ENCODE measurements around the gene NUDT21. TPM values are rescaled to one million over a fixed set of nuclear protein-coding genes. Genes with fewer than 3 reads are reported as not detected.

Gene NUDT21
- total RNA-seq, 1 donor from 2014 or later, result 45.8 TPM

DNA sequence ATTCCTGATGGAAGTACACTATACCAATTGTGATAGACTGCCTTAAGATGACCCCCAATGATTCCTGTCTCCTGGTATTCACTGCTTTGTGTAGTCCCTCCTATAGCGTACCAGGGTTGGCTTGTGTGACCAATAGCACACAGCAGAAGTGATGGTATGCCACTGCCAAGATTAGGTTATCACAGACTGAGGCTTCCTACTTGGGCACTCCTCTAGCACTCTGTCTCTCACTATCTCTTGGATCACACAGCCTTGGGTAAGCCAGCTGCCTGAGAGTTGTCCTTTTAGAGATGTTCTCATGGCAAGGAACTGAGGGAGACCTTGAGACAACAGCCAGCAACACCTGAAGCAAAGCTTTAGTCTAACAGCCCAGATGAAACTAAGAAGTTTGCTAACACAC is 13.1 kb downstream of the NUDT21 start:
- TF ChIP-seq, protein P1, sequence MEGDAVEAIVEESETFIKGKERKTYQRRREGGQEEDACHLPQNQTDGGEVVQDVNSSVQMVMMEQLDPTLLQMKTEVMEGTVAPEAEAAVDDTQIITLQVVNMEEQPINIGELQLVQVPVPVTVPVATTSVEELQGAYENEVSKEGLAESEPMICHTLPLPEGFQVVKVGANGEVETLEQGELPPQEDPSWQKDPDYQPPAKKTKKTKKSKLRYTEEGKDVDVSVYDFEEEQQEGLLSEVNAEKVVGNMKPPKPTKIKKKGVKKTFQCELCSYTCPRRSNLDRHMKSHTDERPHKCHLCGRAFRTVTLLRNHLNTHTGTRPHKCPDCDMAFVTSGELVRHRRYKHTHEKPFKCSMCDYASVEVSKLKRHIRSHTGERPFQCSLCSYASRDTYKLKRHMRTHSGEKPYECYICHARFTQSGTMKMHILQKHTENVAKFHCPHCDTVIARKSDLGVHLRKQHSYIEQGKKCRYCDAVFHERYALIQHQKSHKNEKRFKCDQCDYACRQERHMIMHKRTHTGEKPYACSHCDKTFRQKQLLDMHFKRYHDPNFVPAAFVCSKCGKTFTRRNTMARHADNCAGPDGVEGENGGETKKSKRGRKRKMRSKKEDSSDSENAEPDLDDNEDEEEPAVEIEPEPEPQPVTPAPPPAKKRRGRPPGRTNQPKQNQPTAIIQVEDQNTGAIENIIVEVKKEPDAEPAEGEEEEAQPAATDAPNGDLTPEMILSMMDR (IDR thresholded peaks at IDR 0.05; ENCODE audit: insufficient read depth, low read length, severe bottlenecking), result no peak
- FAIRE-seq (no peak), DNase-seq (ENCODE audit: low read depth) (no peak)
- Histone ChIP-seq H3K4me3 (ENCODE audit: low read depth, low read length) (no peak overlapping the region), H3K36me3 (ENCODE audit: control insufficient read depth, insufficient read depth, low read length) (peaks cover 4% of the 10 kb centered on the region), H3K27me3 (ENCODE audit: control insufficient read depth, insufficient read depth, low read length) (no peaks in the 10 kb centered on the region)

DNA sequence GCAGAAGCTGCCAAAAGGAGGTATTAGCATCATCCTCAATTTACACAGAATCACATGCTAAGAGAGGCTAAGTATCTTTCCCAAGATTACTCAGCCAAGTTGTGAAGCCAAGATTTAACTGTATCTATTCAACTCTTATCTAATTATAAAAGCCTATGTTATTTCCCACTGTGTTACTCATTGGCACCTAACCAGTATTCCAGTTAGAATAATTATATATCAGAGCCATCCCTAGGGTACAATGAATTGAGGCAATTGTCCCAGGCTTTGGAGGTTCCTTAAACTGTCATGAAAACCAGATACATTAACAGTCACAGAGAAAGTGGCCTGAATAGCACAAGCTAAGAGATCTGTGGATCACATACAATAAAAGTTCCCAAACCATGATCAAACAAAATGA is 14.9 kb downstream of the NUDT21 start:
- FAIRE-seq (no peak), DNase-seq (ENCODE audit: low read depth) (no peak)
- TF ChIP-seq, protein P1 (IDR thresholded peaks at IDR 0.05; ENCODE audit: insufficient read depth, low read length, severe bottlenecking), result no peak
- no peaks in the 10 kb centered on the region for H3K27me3 ChIP-seq (ENCODE audit: control insufficient read depth, insufficient read depth, low read length)
- no peak overlapping the region for H3K4me3 ChIP-seq (ENCODE audit: low read depth, low read length)
- H3K36me3 ChIP-seq (ENCODE audit: control insufficient read depth, insufficient read depth, low read length), result peaks cover 5% of the 10 kb centered on the region

DNA sequence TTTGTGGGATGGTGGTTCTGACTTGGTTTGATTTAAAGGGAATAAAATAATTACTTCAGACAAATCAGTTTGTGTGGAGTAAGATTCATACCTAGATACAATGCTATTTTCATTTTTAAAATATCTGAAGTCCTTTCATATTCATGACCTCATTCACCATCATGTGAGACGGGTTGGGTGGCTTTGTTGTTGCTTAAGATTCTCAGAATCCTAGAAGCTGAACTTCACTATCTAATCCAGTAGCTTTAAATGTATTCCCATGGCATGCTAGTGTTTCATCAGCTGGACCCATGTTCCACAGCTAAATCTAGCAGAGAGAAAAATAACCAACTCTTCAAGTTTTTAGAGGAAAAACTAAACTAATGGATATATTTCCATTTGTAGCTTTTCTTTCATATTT is 23.0 kb downstream of the NUDT21 start:
- no peak overlapping the region for H3K4me3 ChIP-seq (ENCODE audit: low read depth, low read length)
- FAIRE-seq, result no peak
- no peak for DNase-seq (ENCODE audit: low read depth)

DNA sequence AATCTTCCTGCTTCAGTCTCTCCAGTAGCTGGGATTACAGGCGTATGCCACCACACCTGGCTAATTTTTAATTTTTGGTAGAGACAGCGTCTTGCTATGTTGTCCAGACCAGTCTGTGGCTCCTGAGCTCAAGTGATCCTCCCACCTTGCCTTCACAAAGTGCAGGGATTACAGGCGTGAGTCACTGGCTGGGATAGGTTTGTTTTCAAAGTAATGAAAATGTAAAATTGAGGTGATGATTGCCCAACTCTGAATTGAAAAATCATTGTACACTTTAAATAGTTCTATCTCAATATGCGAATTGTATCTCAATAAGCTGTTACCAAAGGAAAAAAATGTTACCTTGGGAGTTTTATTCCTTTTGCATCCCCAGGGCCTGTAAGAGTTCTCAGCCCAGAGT is 24.5 kb downstream of the NUDT21 start:
- TF ChIP-seq, protein P1 (IDR thresholded peaks at IDR 0.05; ENCODE audit: insufficient read depth, low read length, severe bottlenecking), result no peak
- H3K27me3 ChIP-seq (ENCODE audit: control insufficient read depth, insufficient read depth, low read length), result no peaks in the 10 kb centered on the region
- DNase-seq (ENCODE audit: low read depth), result peak; percentile 74
- no peaks in the 10 kb centered on the region for H3K36me3 ChIP-seq (ENCODE audit: control insufficient read depth, insufficient read depth, low read length)
- no peak overlapping the region for H3K4me3 ChIP-seq (ENCODE audit: low read depth, low read length)
- no peak for FAIRE-seq

More for the DNA sequence above, 23.0 kb downstream of the NUDT21 start:
- TF ChIP-seq, protein P1 (IDR thresholded peaks at IDR 0.05; ENCODE audit: insufficient read depth, low read length, severe bottlenecking), result no peak
- Histone ChIP-seq H3K27me3 (ENCODE audit: control insufficient read depth, insufficient read depth, low read length) (no peaks in the 10 kb centered on the region), H3K36me3 (ENCODE audit: control insufficient read depth, insufficient read depth, low read length) (peaks cover 1% of the 10 kb centered on the region)

DNA sequence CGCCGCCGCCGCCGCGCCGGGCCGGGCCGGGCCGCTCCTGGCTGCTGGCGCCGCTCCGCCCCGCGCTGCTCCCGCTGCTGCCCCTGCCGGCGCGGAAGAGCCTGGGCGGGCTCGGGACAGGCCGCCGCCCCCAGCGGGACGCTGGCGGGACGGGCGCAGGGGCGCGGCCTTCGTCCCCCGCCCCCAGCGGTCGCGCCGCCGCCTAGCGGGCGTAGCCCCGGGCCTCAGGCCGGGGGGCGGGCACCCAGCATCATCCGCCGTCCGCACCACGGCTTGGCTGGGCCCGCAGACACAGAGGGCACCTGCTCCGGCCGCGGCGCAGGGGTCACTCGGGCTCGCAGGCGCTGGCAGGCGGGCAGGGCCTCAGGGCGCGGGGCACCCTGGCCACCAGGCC is 25.7 kb downstream of the NUDT21 start, which contains the start of gene AMFR:
Gene AMFR (minus strand): TSS at position 107 of the 394 bp plus-strand sequence. CDS start 218 bp downstream, outside the sequence.
- H3K27me3 ChIP-seq (ENCODE audit: control insufficient read depth, insufficient read depth, low read length), result no peaks in the 10 kb centered on the region
- no peak for FAIRE-seq
- peak within 1 kb of the TSS; percentile 72 for H3K4me3 ChIP-seq (ENCODE audit: low read depth, low read length)
- H3K36me3 ChIP-seq (ENCODE audit: control insufficient read depth, insufficient read depth, low read length), result no peaks in the 10 kb centered on the region
- TF ChIP-seq, protein P1 (IDR thresholded peaks at IDR 0.05; ENCODE audit: insufficient read depth, low read length, severe bottlenecking), result peak; percentile 28
- peak; percentile 55 for DNase-seq (ENCODE audit: low read depth)

DNA sequence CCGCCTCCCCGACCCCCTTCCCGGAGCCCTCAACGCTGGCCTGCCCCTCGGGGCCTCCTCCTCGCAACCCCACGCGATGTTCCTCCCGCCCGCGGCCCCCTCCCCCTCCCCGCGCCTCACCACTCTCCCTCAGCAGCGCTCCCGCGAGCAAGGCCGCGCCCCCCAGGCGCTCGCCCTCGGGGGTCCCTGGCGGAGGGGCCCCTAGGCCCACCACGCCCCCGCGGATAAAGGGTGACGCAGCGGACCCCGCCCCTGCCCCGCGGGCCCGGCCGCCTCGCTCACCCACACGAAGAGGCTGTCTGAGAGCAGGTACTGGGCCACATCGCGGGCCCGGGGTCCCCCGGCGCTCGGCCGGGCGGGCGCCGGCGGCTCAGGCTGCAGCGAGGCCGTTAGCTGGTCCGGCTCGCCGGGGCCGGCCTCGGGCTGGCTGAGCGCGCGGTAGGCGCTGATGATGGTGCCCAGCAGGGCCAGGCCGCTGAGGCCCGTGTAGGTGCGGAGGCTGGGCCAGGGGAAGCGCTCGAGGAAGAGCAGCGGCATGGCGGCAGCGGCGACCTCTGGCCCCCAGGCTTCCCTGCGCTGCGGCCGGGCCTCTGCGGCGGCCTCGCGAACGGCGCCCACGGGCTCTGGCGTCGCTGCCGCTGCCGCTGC is 26.2 kb downstream of the NUDT21 start:
- TF ChIP-seq, protein P1 (IDR thresholded peaks at IDR 0.05; ENCODE audit: insufficient read depth, low read length, severe bottlenecking), result no peak
- DNase-seq (ENCODE audit: low read depth), result no peak
- Histone ChIP-seq H3K27me3 (ENCODE audit: control insufficient read depth, insufficient read depth, low read length) (no peaks in the 10 kb centered on the region), H3K36me3 (ENCODE audit: control insufficient read depth, insufficient read depth, low read length) (no peaks in the 10 kb centered on the region), H3K4me3 (ENCODE audit: low read depth, low read length) (peak overlapping the region; percentile 72)
- FAIRE-seq, result no peak

Data from bronchial epithelial cell (primary cell).